GM23338 (cell line): ENCODE data around the gene MCEE. TPM values are rescaled to one million over a fixed set of nuclear protein-coding genes. Genes with fewer than 3 reads are reported as not detected.
A peak's percentile ranks its signal among the peaks of the same experiment; 100 is the strongest.

Experiments used
- ATAC-seq: fragments of 200-7000 bp; cut with Tn5 transposase; 3 replicates; pipeline ENCODE4 v1.9.1; 2020
- DNase-seq: peaks from one replicate; pipeline ENCODE4 v3.0.0-alpha.2; 2015; ENCODE audit warnings: low spot score
- H2AFZ ChIP-seq: fragments of 200-600 bp; sonication (generic); 2 replicates; pipeline ENCODE4 v1.8.0; 2016; ENCODE audit warnings: antibody characterized with exemption, mild to moderate bottlenecking, moderate library complexity
- H3F3A ChIP-seq: fragments of 200-600 bp; sonication (generic); replicated peaks from 2 replicates; pipeline ENCODE4 v1.8.0; 2017; ENCODE audit warnings: antibody characterized with exemption, mixed run types, low read depth
- H3K27ac ChIP-seq: fragments of 200-600 bp; sonication (generic); 2 replicates; pipeline ENCODE4 v1.6.1; 2016; ENCODE audit warnings: low read depth
- H3K27me3 ChIP-seq: fragments of 200-600 bp; sonication (generic); 2 replicates; pipeline ENCODE4 v1.8.0; 2016; ENCODE audit warnings: mild to moderate bottlenecking, mixed run types, moderate library complexity; ENCODE audit not compliant: insufficient read depth
- H3K36me3 ChIP-seq: fragments of 200-600 bp; sonication (generic); 2 replicates; pipeline ENCODE4 v1.8.0; 2016; ENCODE audit warnings: mild to moderate bottlenecking; ENCODE audit not compliant: insufficient read depth
- H3K4me1 ChIP-seq: fragments of 200-600 bp; sonication (generic); 2 replicates; pipeline ENCODE4 v1.8.0; 2016; ENCODE audit warnings: mild to moderate bottlenecking, moderate library complexity; ENCODE audit not compliant: insufficient read depth
- H3K4me2 ChIP-seq: fragments of 200-600 bp; sonication (generic); 2 replicates; pipeline ENCODE4 v1.7.1; 2017; ENCODE audit warnings: mixed run types
- H3K4me3 ChIP-seq: fragments of 200-600 bp; sonication (generic); 2 replicates; pipeline ENCODE4 v1.6.1; 2016; ENCODE audit warnings: mixed run types
- H3K79me2 ChIP-seq: fragments of 200-600 bp; sonication (generic); replicated peaks from 2 replicates; pipeline ENCODE4 v1.8.0; 2017; ENCODE audit warnings: mild to moderate bottlenecking; ENCODE audit not compliant: insufficient read depth
- H3K9me2 ChIP-seq: fragments of 200-600 bp; sonication (generic); 2 replicates; pipeline ENCODE4 v1.8.0; 2017; ENCODE audit not compliant: insufficient read depth
- H4K20me1 ChIP-seq: fragments of 200-600 bp; sonication (generic); replicated peaks from 2 replicates; pipeline ENCODE4 v1.8.0; 2017; ENCODE audit warnings: mild to moderate bottlenecking; ENCODE audit not compliant: insufficient read depth
- H3K27ac Mint-ChIP-seq: 2 replicates; pipeline ENCODE4 v1.8.0; 2020; ENCODE audit warnings: inconsistent platforms, mild to moderate bottlenecking, moderate library complexity, mixed read lengths
- H3K27me3 Mint-ChIP-seq: 3 replicates; pipeline ENCODE4 v1.8.0; 2022; ENCODE audit warnings: low read depth, mild to moderate bottlenecking, moderate library complexity, mixed read lengths, inconsistent platforms; ENCODE audit not compliant: insufficient read depth, poor library complexity
- H3K36me3 Mint-ChIP-seq: 3 replicates; pipeline ENCODE4 v1.8.0; 2021; ENCODE audit warnings: low read depth, mild to moderate bottlenecking, inconsistent platforms, moderate library complexity, mixed read lengths
- H3K4me1 Mint-ChIP-seq: 3 replicates; pipeline ENCODE4 v1.8.0; 2020; ENCODE audit warnings: mild to moderate bottlenecking, inconsistent platforms, mixed read lengths
- H3K4me3 Mint-ChIP-seq: 3 replicates; pipeline ENCODE4 v1.8.0; 2021; ENCODE audit warnings: moderate library complexity, mild to moderate bottlenecking, inconsistent platforms, mixed read lengths
- H3K9me3 Mint-ChIP-seq: 3 replicates; pipeline ENCODE4 v1.8.0; 2020; ENCODE audit warnings: moderate library complexity, mild to moderate bottlenecking, inconsistent platforms, mixed read lengths
- CREB1 ChIP-seq: fragments of 250-450 bp; sonication (Bioruptor Pico); IDR thresholded peaks from 2 replicates; pipeline ENCODE4 v1.5.0; 2020; ENCODE audit warnings: low read depth, mild to moderate bottlenecking, moderate library complexity
- CTCF ChIP-seq, 2 experiments: fragments of 200-600 bp in 1 of 2; sonication (generic) in 1 of 2; conservative IDR thresholded peaks; 2 replicates each; pipeline versions ENCODE4 v1.5.1 to v1.6.1; 2016 to 2017; ENCODE audit warnings: antibody characterized with exemption in 2 of 2, low read depth in 2 of 2, mild to moderate bottlenecking in 2 of 2, moderate library complexity in 1 of 2
- ETS1 ChIP-seq: IDR thresholded peaks from 2 replicates; pipeline ENCODE4 v1.6.1; 2016; ENCODE audit warnings: antibody characterized with exemption
- EZH2 ChIP-seq: fragments of 200-600 bp; sonication (generic); IDR thresholded peaks from one replicate; pipeline ENCODE4 v1.8.0; 2017; ENCODE audit warnings: antibody characterized with exemption, mild to moderate bottlenecking, low read depth; ENCODE audit not compliant: unreplicated experiment
- NANOG ChIP-seq: IDR thresholded peaks from 2 replicates; pipeline ENCODE4 v1.6.1; 2016; ENCODE audit warnings: antibody characterized with exemption, borderline replicate concordance
- POLR2AphosphoS5 ChIP-seq: IDR thresholded peaks from 2 replicates; pipeline ENCODE4 v1.6.1; 2016; ENCODE audit warnings: antibody characterized with exemption, low read depth
- STAT1 ChIP-seq: IDR thresholded peaks from one replicate; pipeline ENCODE4 v1.6.1; 2016; ENCODE audit warnings: antibody characterized with exemption; ENCODE audit not compliant: unreplicated experiment
- ZNF331 ChIP-seq: fragments of 250-450 bp; sonication (Bioruptor Pico); IDR thresholded peaks from 2 replicates; pipeline ENCODE4 v1.5.0; 2020; ENCODE audit warnings: low read depth, mild to moderate bottlenecking, moderate library complexity
- polyA plus RNA-seq: library from polyadenylated mRNA; unstranded; fragments of >200 nt; fragmentation: Nextera tagmentation; extraction: Ambion mirVana; gene quantifications from 2 replicates; pipeline ENCODE4 v1.2.1, GENCODE V29; 2016
- total RNA-seq: library from RNA; depleted of rRNA; stranded (reverse); fragments of >200 nt; shearing (Covaris generic); gene quantifications from 2 replicates; pipeline ENCODE4 v1.2.3, GENCODE V29; 2014
- TF ChIP-seq, protein P1 (sequence below): IDR thresholded peaks from one replicate; pipeline ENCODE4 v1.6.1; 2018; ENCODE audit warnings: antibody characterized with exemption; ENCODE audit not compliant: unreplicated experiment

The MCEE gene
- total and polyA plus RNA-seq, 2 experiments from 2014 or later, result 8.4 to 26.2 TPM

- no peaks in the 10 kb centered on the region for H3K27me3 ChIP-seq
- H3K9me3 Mint-ChIP-seq, result no peaks in the 10 kb centered on the region
- peaks cover 17% of the 10 kb centered on the region for H3K4me1 Mint-ChIP-seq
- TF ChIP-seq STAT1 (no peak), POLR2AphosphoS5 (no peak), CTCF (conservative IDR thresholded peaks at IDR 0.05; ENCODE audit: low read depth in 2 of 2) (peak; percentile 49 to 65), CREB1 (CRISPR knock-in tag) (no peak), EZH2 (no peak)
- H3K27me3 Mint-ChIP-seq, result peaks cover 11% of the 10 kb centered on the region
- H4K20me1 ChIP-seq, result peaks cover 7% of the 10 kb centered on the region; the same call in 1 of the 2 replicates
- peak overlapping the region; percentile 99; the same call in 2 of the 3 replicates for H3K4me3 Mint-ChIP-seq
- H3F3A ChIP-seq, result 0 out of 2 replicates have a peak, but pooled peaks cover 3% of the 10 kb centered on the region
- no peak overlapping the region for H3K27ac ChIP-seq
- no peak overlapping the region for H3K27ac Mint-ChIP-seq
- peak; percentile 73 for DNase-seq
- H3K4me1 ChIP-seq, result peaks cover 13% of the 10 kb centered on the region
- H3K4me3 ChIP-seq, result 0 out of 2 replicates have a peak overlapping the region, but pooled peaks have one; percentile 93
- H3K36me3 Mint-ChIP-seq, result peaks cover 20% of the 10 kb centered on the region
- ATAC-seq, result peak; percentile 37
- H3K9me2 ChIP-seq, result no peaks in the 10 kb centered on the region
- no peak overlapping the region for H3K4me2 ChIP-seq
- H3K79me2 ChIP-seq, result peaks cover 19% of the 10 kb centered on the region
- H2AFZ ChIP-seq, result no peak overlapping the region
- no peaks in the 10 kb centered on the region; the same call in 1 of the 2 replicates for H3K36me3 ChIP-seq
Observed at GRCh38 chr2:71070294-71071093, 59.5 kb downstream of the MCEE start.

GRCh38 chr2:71069376-71069775 is 60.7 kb downstream of the MCEE start:
- Histone ChIP-seq H3K79me2 (peaks cover 19% of the 10 kb centered on the region), H3K4me3 (peak overlapping the region; percentile 93), H4K20me1 (peaks cover 7% of the 10 kb centered on the region; the same call in 1 of the 2 replicates), H3F3A (0 out of 2 replicates have a peak, but pooled peaks cover 3% of the 10 kb centered on the region), H3K4me2 (peak overlapping the region; percentile 100), H3K27ac (no peak overlapping the region), H3K4me1 (peaks cover 13% of the 10 kb centered on the region), H3K9me2 (no peaks in the 10 kb centered on the region), H3K27me3 (no peaks in the 10 kb centered on the region), H2AFZ (no peak overlapping the region), H3K36me3 (no peaks in the 10 kb centered on the region; the same call in 1 of the 2 replicates)
- no peak for ATAC-seq
- peak overlapping the region; percentile 99 for H3K4me3 Mint-ChIP-seq
- peaks cover 17% of the 10 kb centered on the region for H3K4me1 Mint-ChIP-seq
- no peak for DNase-seq
- H3K9me3 Mint-ChIP-seq, result no peaks in the 10 kb centered on the region
- no peak overlapping the region for H3K27ac Mint-ChIP-seq
- H3K27me3 Mint-ChIP-seq, result peaks cover 11% of the 10 kb centered on the region
- H3K36me3 Mint-ChIP-seq, result peaks cover 19% of the 10 kb centered on the region
- TF ChIP-seq ZNF331 (CRISPR knock-in tag) (no peak), STAT1 (no peak), NANOG (no peak), CTCF (conservative IDR thresholded peaks at IDR 0.05; ENCODE audit: low read depth in 2 of 2) (no peak), EZH2 (no peak), ETS1 (no peak)
- TF ChIP-seq, protein P1, sequence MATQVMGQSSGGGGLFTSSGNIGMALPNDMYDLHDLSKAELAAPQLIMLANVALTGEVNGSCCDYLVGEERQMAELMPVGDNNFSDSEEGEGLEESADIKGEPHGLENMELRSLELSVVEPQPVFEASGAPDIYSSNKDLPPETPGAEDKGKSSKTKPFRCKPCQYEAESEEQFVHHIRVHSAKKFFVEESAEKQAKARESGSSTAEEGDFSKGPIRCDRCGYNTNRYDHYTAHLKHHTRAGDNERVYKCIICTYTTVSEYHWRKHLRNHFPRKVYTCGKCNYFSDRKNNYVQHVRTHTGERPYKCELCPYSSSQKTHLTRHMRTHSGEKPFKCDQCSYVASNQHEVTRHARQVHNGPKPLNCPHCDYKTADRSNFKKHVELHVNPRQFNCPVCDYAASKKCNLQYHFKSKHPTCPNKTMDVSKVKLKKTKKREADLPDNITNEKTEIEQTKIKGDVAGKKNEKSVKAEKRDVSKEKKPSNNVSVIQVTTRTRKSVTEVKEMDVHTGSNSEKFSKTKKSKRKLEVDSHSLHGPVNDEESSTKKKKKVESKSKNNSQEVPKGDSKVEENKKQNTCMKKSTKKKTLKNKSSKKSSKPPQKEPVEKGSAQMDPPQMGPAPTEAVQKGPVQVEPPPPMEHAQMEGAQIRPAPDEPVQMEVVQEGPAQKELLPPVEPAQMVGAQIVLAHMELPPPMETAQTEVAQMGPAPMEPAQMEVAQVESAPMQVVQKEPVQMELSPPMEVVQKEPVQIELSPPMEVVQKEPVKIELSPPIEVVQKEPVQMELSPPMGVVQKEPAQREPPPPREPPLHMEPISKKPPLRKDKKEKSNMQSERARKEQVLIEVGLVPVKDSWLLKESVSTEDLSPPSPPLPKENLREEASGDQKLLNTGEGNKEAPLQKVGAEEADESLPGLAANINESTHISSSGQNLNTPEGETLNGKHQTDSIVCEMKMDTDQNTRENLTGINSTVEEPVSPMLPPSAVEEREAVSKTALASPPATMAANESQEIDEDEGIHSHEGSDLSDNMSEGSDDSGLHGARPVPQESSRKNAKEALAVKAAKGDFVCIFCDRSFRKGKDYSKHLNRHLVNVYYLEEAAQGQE, result no peak
